Loucy (cell line): ENCODE measurements around the gene DDR2.

Experiments used
- H2AFZ ChIP-seq: fragments of 200-600 bp; sonication (generic); 2 replicates; pipeline ENCODE4 v1.6.0; 2016; ENCODE audit warnings: antibody characterized with exemption, mild to moderate bottlenecking, low read length, moderate library complexity
- H3F3A ChIP-seq: fragments of 200-600 bp; 2 replicates; pipeline ENCODE4 v1.6.0; 2016; ENCODE audit warnings: antibody characterized with exemption, low read depth, mild to moderate bottlenecking
- H3K27me3 ChIP-seq: fragments of 200-600 bp; sonication (generic); 2 replicates; pipeline ENCODE4 v1.6.1; 2014; ENCODE audit warnings: low read length, mild to moderate bottlenecking; ENCODE audit not compliant: insufficient read depth, poor library complexity, severe bottlenecking
- H3K36me3 ChIP-seq: fragments of 200-600 bp; sonication (generic); 2 replicates; pipeline ENCODE4 v1.6.1; 2016; ENCODE audit warnings: low read length; ENCODE audit not compliant: insufficient read depth
- H3K4me1 ChIP-seq: fragments of 200-600 bp; sonication (generic); 2 replicates; pipeline ENCODE4 v1.5.1; 2014; ENCODE audit warnings: low read length, mild to moderate bottlenecking; ENCODE audit not compliant: insufficient read depth, poor library complexity, severe bottlenecking
- H3K4me2 ChIP-seq: fragments of 200-600 bp; sonication (generic); 2 replicates; pipeline ENCODE4 v1.6.0; 2014; ENCODE audit warnings: antibody characterized with exemption, low read length, low read depth, mild to moderate bottlenecking; ENCODE audit not compliant: poor library complexity, severe bottlenecking
- H3K4me3 ChIP-seq: fragments of 200-600 bp; sonication (generic); 2 replicates; pipeline ENCODE4 v1.5.1; 2014; ENCODE audit warnings: low read length, mild to moderate bottlenecking, mixed read lengths; ENCODE audit not compliant: poor library complexity, severe bottlenecking
- H3K79me2 ChIP-seq: fragments of 200-600 bp; sonication (generic); 2 replicates; pipeline ENCODE4 v1.6.1; 2014; ENCODE audit warnings: low read length; ENCODE audit not compliant: insufficient read depth
- H3K9ac ChIP-seq: fragments of 200-600 bp; sonication (generic); 2 replicates; pipeline ENCODE4 v1.6.0; 2014; ENCODE audit warnings: mild to moderate bottlenecking, low read depth, low read length, moderate library complexity; ENCODE audit not compliant: poor library complexity, severe bottlenecking
- H3K9me2 ChIP-seq: fragments of 200-600 bp; sonication (generic); replicated peaks from 2 replicates; pipeline ENCODE4 v1.6.1; 2016; ENCODE audit warnings: low read depth, low read length, mixed read lengths
- H3K9me3 ChIP-seq: fragments of 200-600 bp; sonication (generic); 2 replicates; pipeline ENCODE4 v1.6.1; 2014; ENCODE audit warnings: mild to moderate bottlenecking, antibody characterized with exemption, low read length, low read depth; ENCODE audit not compliant: insufficient read depth
- H4K20me1 ChIP-seq: fragments of 200-600 bp; sonication (generic); 2 replicates; pipeline ENCODE4 v1.6.0; 2014; ENCODE audit warnings: antibody characterized with exemption, low read length, mild to moderate bottlenecking; ENCODE audit not compliant: insufficient read depth, poor library complexity, severe bottlenecking
- EZH2phosphoT487 ChIP-seq: fragments of 200-600 bp; IDR thresholded peaks from 2 replicates; pipeline ENCODE4 v1.6.1; 2018; ENCODE audit warnings: antibody characterized with exemption, mild to moderate bottlenecking, moderate library complexity, borderline replicate concordance
- TF ChIP-seq, protein P1 (sequence below): fragments of 200-600 bp; sonication (generic); conservative IDR thresholded peaks from 2 replicates; pipeline ENCODE4 v1.5.1; 2014; ENCODE audit warnings: mild to moderate bottlenecking, antibody characterized with exemption, low read length

DDR2 gene

DNA sequence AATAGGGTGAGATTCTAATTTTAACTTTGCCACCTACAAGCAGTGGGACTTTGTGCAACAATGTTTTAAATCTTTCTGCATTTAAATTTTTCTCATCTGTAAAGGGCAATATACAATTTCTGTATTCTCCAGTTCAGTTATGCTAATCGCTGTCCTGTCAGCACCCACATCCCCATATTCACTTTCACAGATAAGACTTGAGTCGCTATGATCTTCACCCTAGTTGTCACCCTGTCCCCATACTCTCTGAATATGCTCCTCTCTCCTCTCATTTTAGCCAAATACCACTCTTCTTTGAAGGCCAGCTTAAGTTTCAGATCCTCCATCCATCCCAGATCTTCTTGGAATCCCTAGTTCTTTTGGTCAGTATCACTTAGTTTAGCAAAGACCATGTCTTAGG, 8.8 kb downstream of the DDR2 start:
- no peak for TF ChIP-seq EZH2phosphoT487
- TF ChIP-seq, protein P1, sequence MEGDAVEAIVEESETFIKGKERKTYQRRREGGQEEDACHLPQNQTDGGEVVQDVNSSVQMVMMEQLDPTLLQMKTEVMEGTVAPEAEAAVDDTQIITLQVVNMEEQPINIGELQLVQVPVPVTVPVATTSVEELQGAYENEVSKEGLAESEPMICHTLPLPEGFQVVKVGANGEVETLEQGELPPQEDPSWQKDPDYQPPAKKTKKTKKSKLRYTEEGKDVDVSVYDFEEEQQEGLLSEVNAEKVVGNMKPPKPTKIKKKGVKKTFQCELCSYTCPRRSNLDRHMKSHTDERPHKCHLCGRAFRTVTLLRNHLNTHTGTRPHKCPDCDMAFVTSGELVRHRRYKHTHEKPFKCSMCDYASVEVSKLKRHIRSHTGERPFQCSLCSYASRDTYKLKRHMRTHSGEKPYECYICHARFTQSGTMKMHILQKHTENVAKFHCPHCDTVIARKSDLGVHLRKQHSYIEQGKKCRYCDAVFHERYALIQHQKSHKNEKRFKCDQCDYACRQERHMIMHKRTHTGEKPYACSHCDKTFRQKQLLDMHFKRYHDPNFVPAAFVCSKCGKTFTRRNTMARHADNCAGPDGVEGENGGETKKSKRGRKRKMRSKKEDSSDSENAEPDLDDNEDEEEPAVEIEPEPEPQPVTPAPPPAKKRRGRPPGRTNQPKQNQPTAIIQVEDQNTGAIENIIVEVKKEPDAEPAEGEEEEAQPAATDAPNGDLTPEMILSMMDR: no peak
- Histone ChIP-seq H3K36me3 (no peaks in the 10 kb centered on the region), H4K20me1 (no peaks in the 10 kb centered on the region), H3K4me3 (no peak overlapping the region), H3K9me3 (no peaks in the 10 kb centered on the region), H3K27me3 (no peaks in the 10 kb centered on the region), H3K4me2 (no peak overlapping the region), H3K9ac (no peak overlapping the region), H2AFZ (no peak overlapping the region), H3K4me1 (no peaks in the 10 kb centered on the region), H3K79me2 (no peaks in the 10 kb centered on the region), H3F3A (no peaks in the 10 kb centered on the region), H3K9me2 (no peaks in the 10 kb centered on the region)

DNA sequence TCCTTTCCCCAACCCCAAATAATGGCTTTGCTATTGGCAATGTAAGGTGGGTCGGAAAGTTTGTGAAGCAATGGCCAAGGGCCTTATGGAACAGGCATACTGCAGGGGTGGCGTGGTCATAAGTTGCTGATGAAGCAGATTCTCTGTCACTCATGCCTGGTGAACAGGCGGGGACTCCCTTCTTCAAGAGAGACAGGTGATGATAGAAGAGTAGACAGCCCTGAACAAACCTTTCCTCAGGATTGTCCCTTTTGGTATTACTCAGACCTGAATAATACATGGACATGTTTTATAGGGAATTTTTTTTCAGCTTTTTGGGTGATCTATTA, 12.7 kb downstream of the DDR2 start:
- Histone ChIP-seq H3K9me2 (no peaks in the 10 kb centered on the region), H3K9ac (no peak overlapping the region), H3K36me3 (no peaks in the 10 kb centered on the region), H3K4me1 (no peaks in the 10 kb centered on the region), H3F3A (no peaks in the 10 kb centered on the region), H2AFZ (no peak overlapping the region), H3K27me3 (no peaks in the 10 kb centered on the region), H4K20me1 (no peaks in the 10 kb centered on the region), H3K4me3 (no peak overlapping the region), H3K79me2 (no peaks in the 10 kb centered on the region), H3K9me3 (no peaks in the 10 kb centered on the region), H3K4me2 (no peak overlapping the region)
- no peak for TF ChIP-seq EZH2phosphoT487
- TF ChIP-seq, protein P1: no peak

DNA sequence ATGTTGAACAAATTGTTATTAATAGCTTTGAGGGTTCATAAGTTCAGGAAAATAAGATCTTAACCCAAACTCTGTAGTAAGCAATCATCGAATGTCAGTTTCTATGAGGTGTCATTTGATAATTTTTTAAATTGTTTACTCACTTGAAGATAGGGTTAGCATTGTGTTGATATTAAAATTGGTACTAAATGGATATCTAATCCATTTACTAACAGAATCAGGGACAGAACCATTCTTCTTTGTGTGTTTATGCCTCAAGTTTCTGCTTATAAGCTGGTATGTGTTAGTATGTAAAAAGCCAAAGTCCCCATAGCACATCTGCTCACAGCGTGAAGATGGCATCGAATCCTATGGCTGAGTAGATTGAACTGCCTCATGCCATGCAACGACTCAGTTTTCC, 13.4 kb downstream of the DDR2 start:
- Histone ChIP-seq H4K20me1 (no peaks in the 10 kb centered on the region), H3K36me3 (no peaks in the 10 kb centered on the region), H3K9ac (no peak overlapping the region), H3K27me3 (no peaks in the 10 kb centered on the region), H3K4me2 (no peak overlapping the region), H2AFZ (no peak overlapping the region), H3K4me3 (no peak overlapping the region), H3K9me3 (no peaks in the 10 kb centered on the region), H3K79me2 (no peaks in the 10 kb centered on the region), H3K9me2 (no peaks in the 10 kb centered on the region), H3F3A (no peaks in the 10 kb centered on the region), H3K4me1 (no peaks in the 10 kb centered on the region)
- no peak for TF ChIP-seq EZH2phosphoT487
- TF ChIP-seq, protein P1: no peak
